GM10266 (cell line): Measurements from ENCODE around the gene C5orf63.
"Not testable (repeated sequence)": the region's sequence is repeated elsewhere in the genome, so short reads cannot be mapped to it uniquely, and the experiment has no call there.

ENCODE experiments used
- DNase-seq: peaks from one replicate; pipeline ENCODE4 v3.0.0; 2012; ENCODE audit errors: extremely low spot score
- CTCF ChIP-seq: IDR thresholded peaks from 2 replicates; pipeline ENCODE4 v1.5.1; 2012; ENCODE audit warnings: mild to moderate bottlenecking, low read depth; ENCODE audit not compliant: control insufficient read depth, insufficient read depth; ENCODE audit errors: missing control alignments

Gene C5orf63

GRCh38 chr5:127007522-127007921 lies 65.8 kb downstream of the C5orf63 start:
- no peak for TF ChIP-seq CTCF
- no peak for DNase-seq

GRCh38 chr5:127006744-127007143 lies 66.6 kb downstream of the C5orf63 start:
- no peak for DNase-seq
- no peak for TF ChIP-seq CTCF

DNA sequence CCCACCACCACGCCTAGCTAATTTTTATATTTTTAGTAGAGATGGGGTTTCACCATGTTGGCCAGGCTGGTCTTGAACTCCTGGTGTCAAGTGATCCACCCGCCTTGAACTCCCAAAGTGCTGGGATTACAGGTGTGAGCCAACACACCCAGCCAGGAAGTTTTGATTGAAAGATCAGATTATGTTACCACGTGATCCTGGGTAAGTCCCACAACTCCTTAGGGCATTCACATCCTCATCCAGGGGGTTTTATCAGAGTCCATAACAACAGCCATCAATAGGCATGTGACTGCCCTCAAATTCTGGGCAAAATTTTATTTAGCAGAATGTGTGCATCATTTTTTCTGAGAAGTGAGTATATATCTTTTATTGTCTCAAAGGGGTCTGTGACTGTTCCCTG lies 68.0 kb downstream of the C5orf63 start:
- DNase-seq = not testable (repeated sequence)

- no peak for TF ChIP-seq CTCF
- DNase-seq = no peak
Observed at GRCh38 chr5:127004721-127005120, 68.6 kb downstream of the C5orf63 start.

GRCh38 chr5:127003798-127004495 lies 69.4 kb downstream of the C5orf63 start:
- DNase-seq = no peak
- no peak for TF ChIP-seq CTCF

DNA sequence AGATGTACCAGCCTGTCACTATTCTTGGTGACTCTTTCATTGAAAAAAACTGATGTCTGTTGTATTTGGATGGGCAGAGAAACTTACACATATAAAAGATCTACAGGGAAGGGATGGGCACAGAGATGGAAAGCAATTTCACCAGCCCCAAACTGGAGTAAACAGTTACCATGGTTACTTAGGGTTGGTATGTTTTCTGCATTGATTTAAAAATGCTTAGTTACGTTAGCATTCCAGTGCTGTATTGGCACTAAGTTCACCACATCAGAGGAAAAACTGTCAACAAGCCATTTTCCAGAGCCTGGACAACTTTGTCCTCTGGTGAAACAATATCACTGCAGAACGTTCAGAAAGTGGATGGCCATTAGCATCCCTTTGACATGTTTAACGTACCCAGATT lies 70.9 kb downstream of the C5orf63 start:
- no peak for TF ChIP-seq CTCF
- no peak for DNase-seq

DNA sequence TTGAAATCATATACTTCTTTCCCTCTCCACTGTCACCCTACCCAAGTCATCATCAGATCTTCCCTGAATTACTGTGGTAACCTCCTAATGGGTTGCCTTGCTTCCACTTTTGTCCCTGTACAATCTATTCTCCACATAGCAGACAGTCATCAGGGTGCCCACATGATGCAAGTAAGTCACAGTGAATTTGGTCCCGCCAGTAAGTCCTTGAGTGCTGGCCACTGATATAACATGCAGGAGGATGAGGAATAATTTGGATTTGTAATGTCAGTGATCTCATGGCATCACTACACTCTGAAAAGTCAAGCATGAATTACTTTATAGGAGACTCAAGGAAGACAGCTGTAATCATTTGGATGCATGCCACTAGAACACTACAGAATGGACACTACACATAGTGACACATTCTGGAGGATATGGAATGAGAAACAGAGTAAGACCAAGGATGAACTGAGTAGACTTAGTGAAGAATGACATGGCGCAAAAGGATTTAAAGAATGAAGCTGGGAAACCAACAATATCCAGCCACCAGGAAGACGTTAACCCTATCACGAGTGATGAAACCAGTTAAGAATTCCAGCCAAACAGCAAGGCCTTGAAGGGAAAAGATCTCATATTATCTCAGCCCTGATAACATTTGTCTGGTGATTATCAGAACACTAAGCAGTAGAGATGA lies 71.5 kb downstream of the C5orf63 start:
- no peak for TF ChIP-seq CTCF
- DNase-seq = no peak
